GM20000 (cell line): ENCODE data around the gene ZFC3H1.
A peak's percentile ranks its signal among the peaks of the same experiment; 100 is the strongest.
"Not testable (repeated sequence)": the region's sequence is repeated elsewhere in the genome, so short reads cannot be mapped to it uniquely, and the experiment has no call there.

Source experiments
- DNase-seq: peaks from one replicate; pipeline ENCODE4 v3.0.0; 2012; ENCODE audit warnings: low spot score
- TF ChIP-seq, protein P1 (sequence below): IDR thresholded peaks from 2 replicates; pipeline ENCODE4 v1.5.1; 2012; ENCODE audit warnings: mild to moderate bottlenecking, control low read depth; ENCODE audit errors: extremely low read depth, missing control alignments

Gene ZFC3H1, protein sequence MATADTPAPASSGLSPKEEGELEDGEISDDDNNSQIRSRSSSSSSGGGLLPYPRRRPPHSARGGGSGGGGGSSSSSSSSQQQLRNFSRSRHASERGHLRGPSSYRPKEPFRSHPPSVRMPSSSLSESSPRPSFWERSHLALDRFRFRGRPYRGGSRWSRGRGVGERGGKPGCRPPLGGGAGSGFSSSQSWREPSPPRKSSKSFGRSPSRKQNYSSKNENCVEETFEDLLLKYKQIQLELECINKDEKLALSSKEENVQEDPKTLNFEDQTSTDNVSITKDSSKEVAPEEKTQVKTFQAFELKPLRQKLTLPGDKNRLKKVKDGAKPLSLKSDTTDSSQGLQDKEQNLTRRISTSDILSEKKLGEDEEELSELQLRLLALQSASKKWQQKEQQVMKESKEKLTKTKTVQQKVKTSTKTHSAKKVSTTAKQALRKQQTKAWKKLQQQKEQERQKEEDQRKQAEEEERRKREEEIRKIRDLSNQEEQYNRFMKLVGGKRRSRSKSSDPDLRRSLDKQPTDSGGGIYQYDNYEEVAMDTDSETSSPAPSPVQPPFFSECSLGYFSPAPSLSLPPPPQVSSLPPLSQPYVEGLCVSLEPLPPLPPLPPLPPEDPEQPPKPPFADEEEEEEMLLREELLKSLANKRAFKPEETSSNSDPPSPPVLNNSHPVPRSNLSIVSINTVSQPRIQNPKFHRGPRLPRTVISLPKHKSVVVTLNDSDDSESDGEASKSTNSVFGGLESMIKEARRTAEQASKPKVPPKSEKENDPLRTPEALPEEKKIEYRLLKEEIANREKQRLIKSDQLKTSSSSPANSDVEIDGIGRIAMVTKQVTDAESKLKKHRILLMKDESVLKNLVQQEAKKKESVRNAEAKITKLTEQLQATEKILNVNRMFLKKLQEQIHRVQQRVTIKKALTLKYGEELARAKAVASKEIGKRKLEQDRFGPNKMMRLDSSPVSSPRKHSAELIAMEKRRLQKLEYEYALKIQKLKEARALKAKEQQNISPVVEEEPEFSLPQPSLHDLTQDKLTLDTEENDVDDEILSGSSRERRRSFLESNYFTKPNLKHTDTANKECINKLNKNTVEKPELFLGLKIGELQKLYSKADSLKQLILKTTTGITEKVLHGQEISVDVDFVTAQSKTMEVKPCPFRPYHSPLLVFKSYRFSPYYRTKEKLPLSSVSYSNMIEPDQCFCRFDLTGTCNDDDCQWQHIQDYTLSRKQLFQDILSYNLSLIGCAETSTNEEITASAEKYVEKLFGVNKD (N-terminal part only)

DNA sequence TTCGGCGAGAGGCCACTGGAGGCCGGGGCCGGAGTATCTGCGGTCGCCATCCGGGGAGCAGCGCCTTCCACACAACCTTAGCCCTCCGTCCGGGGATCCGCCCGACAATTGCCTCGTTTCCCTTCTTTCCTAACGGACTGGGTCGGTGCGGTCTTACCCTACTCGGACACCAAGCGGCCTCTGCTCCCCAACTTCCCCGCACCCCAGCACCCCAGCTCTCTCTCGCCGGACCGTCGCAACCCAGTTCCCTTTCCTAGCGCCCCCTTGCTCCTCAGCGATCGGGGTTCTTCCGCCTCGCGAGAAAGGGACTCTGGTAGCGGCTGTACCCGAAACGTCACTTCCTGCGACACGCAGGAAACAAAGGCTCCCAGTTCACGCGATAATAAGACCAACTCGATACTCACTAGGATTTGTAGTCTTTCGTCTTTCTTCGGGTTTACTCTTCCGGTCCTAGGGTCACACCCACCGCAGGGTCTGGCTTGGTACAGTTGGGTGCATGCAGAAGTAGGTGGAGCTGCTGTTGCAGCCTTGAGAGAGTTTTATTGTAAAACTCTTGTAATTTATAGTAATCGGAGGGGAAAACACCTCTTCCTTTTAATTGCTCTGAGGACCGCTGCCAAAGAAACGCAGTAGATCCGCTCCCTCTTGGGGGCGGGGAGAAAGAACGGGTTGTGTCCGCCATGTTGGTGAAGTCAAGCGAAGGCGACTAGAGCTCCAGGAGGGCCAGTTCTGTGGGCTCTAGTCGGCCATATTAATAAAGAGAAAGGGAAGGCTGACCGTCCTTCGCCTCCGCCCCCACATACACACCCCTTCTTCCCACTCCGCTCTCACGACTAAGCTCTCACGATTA, at the start of gene ZFC3H1, which contains the start of gene THAP2:
TSS of gene ZFC3H1 (minus strand) at position 288 of the 850 bp plus-strand sequence. CDS start at position 50, 238 bp downstream.
TSS of gene THAP2 (plus strand) at position 741 of the 850 bp plus-strand sequence. CDS start 209 bp downstream, outside the sequence.
- TF ChIP-seq, protein P1, sequence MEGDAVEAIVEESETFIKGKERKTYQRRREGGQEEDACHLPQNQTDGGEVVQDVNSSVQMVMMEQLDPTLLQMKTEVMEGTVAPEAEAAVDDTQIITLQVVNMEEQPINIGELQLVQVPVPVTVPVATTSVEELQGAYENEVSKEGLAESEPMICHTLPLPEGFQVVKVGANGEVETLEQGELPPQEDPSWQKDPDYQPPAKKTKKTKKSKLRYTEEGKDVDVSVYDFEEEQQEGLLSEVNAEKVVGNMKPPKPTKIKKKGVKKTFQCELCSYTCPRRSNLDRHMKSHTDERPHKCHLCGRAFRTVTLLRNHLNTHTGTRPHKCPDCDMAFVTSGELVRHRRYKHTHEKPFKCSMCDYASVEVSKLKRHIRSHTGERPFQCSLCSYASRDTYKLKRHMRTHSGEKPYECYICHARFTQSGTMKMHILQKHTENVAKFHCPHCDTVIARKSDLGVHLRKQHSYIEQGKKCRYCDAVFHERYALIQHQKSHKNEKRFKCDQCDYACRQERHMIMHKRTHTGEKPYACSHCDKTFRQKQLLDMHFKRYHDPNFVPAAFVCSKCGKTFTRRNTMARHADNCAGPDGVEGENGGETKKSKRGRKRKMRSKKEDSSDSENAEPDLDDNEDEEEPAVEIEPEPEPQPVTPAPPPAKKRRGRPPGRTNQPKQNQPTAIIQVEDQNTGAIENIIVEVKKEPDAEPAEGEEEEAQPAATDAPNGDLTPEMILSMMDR = no peak
- peak; percentile 85 for DNase-seq

DNA sequence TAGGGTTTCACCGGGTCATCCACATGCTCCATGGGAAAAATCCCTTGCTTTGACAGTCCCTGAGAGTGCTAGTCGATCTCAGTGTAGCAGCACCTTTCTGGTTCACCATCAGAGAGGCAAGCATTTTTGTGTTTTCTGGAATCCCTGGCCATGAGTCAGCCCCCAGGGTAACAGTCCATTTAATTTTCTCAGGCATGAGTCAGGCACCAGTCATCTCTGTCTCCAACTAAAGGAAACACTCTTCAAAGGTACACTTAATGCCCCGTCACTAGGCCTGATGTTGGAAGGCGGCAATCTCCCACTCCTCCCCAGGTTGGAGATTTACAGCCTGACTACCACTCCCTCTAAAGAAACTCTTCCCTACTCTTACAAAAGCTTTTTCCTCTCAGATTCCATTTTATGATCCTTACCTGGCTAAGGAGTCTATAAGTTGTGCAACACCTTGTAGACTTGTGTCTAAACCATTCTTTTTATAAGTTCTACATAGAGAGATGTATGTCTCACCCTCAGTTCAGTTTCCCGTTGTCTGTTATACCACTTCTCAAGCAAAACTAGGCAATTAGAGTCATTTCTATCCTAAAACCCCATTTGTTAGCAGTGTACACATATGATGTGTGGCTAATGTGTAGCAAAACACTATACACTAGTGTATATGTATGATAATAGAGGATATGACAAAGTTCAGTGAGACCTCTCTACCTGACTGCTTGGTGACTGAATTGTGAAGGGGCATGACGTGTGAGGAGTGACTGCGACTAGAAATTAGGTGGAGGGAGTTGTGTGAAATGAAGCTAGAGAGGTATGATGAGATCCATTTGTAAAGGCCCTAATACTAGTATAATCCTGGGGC, 46.9 kb upstream of the ZFC3H1 start:
- DNase-seq = no peak
- TF ChIP-seq, protein P1 = no peak

DNA sequence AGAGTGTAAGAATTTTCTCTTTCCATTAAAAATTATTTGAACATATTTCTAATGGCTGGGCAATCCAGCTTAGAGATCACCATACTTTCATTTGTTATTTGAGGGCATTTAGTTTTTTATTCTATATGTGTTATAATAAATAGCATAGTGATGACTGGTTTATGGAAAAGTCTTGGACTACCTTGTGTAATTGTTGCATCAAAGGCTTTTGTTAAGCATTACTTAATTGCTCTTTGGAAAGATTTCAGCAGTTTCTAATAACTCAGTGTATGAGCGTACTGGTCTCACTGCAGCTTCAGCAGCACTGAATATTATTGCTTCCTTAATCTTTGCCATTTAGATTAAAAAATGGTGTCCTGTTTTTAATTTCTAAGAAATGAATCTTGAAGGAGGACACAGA, 45.0 kb upstream of the ZFC3H1 start:
- DNase-seq = no peak
- TF ChIP-seq, protein P1 = no peak

DNA sequence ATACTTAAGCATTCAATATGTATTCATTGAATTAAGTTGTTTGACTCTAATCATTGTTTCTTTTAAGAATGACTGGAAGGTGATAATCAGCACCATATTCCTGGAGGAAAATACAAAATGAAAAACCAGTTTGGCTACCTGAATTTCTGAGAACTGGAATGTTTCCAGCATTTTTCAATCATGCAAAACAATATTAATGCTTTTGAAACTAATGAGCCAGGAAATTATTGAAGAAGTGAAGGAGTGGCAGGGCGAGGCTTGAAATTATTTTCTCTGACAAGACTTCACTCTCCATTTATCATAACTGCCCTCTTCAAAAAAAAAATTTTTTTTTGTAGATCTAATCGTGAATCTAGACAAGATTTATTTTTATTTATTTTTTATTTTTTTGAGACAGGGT, 41.3 kb upstream of the ZFC3H1 start:
- TF ChIP-seq, protein P1 = no peak
- no peak for DNase-seq

DNA sequence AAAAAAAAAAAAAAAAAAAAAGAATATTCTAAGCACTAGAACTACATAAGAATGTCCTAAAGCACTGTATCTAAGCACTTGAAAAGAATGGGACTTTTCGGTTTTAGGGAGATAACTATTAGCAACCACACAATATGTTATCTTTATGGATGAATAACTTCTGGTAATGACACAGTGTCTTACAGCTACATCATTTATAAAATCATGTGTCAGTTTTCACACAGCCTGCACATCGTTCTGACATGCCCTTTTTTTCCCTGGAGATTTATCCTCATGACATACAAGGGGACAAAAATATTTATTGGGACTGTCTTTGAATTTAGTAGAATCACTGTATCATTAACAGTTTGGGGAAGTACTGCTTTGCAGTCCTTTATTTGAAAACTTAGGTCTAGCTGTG, 39.6 kb upstream of the ZFC3H1 start:
- DNase-seq = no peak
- TF ChIP-seq, protein P1 = no peak

DNA sequence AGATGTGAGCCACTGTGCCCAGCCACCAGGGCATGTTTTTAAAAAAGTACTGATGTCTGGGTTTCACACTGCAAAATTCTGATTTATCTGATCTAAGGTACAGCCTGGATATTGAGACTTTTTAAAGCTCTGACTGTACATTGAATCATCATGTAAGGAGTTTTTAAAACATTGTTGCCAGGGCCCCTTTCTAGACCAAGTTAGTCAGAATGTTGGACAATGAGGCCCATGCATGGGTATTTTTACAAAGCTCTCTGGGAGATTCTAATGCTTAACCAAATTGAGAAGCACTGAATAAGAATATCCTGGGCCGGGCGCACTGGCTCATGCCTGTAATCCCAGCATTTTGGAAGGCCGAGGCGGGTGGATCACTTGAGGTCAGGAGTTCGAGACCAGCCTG, 38.9 kb upstream of the ZFC3H1 start:
- TF ChIP-seq, protein P1 = no peak
- DNase-seq = no peak

DNA sequence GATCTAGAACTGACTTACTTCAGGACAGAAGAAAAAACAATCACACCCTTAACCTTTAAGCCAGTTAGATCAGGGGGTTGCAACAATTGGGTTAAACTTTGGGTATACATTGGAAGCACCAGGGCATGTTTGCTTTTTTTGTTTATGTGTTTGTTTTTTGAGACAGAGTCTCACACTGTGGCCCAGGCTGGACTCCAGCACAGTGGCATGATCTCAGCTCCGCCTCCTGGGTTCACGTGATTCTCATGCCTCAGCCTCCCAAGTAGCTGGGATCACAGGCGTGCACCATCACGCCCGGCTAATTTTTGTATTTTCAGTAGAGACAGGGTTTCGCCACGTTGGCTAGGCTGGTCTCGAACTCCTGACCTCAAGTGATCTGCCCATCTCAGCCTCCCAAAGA, 38.5 kb upstream of the ZFC3H1 start:
- not testable (repeated sequence) for DNase-seq
